Measurements from ENCODE around the gene ZNF385C. TPM values are rescaled to one million over a fixed set of nuclear protein-coding genes. Genes with fewer than 3 reads are reported as not detected.

Gene ZNF385C
- total RNA-seq, 1 experiment from 2014 or later: 4.0 TPM

- intact Hi-C loops (cut with micrococcal nuclease; ENCODE audit: unreplicated experiment): loop anchor here (1.0 to 10.0 kb wide), 4 partner anchors 50 to 288 kb away; no protein-coding TSS in a partner anchor
- Mint-ChIP-seq H3K36me3 (ENCODE audit: insufficient read depth, unreplicated experiment) (peaks cover 86% of the 10 kb centered on the region), H3K27me3 (ENCODE audit: unreplicated experiment) (no peaks in the 10 kb centered on the region), H3K27ac (ENCODE audit: unreplicated experiment) (no peak overlapping the region), H3K4me3 (ENCODE audit: low read depth, unreplicated experiment) (no peak overlapping the region), H3K9me3 (ENCODE audit: low read depth, unreplicated experiment) (no peaks in the 10 kb centered on the region), H3K4me1 (ENCODE audit: low read depth, unreplicated experiment) (peaks cover 13% of the 10 kb centered on the region)
- CTCF ChIA-PET: interaction anchor here (1.3 to 4.7 kb wide), 2 partner anchors 92 to 154 kb away, joined by 8 to 15 read pairs; no protein-coding TSS in a partner anchor
- DNase-seq: peak; percentile 92
- BruUV-seq (replicated peaks): no TSS peak
- peak; percentile 96 for TF ChIP-seq CTCF (IDR thresholded peaks at IDR 0.05; ENCODE audit: unreplicated experiment)
These were observed 18.6 kb upstream of the ZNF385C start for GRCh38 chr17:42116705-42117396.

DNA sequence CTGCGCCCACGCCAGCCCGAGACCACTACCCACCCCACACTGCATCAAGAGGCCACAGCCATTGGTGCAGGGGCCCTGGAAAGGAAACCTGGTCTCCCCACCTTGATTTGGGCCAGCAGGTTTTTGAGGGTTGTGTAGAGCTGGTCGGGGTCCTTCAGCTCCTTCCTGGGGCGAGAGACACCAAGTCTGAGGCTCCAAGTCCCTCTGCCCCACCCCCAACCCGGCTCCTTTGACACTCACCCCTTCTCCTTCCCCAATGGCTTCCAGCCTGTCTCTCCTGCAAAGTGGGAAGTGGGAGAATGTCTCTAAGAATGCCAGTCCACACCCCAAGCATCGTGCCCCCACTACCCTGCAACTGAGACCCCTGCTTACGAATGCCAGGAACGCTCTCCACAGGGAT lies 15.8 kb upstream of the ZNF385C start:
- intact Hi-C loops (cut with micrococcal nuclease; ENCODE audit: unreplicated experiment): loop anchor here (10.0 kb wide), 1 partner anchor 291 kb away; no protein-coding TSS in a partner anchor
- CTCF ChIA-PET: interaction anchor here (0.6 to 2.7 kb wide), 4 partner anchors 11 to 1839 kb away, joined by 3 to 18 read pairs (median 6); no protein-coding TSS in a partner anchor
- no peak for TF ChIP-seq CTCF (IDR thresholded peaks at IDR 0.05; ENCODE audit: unreplicated experiment)
- Mint-ChIP-seq H3K4me3 (ENCODE audit: low read depth, unreplicated experiment) (no peak overlapping the region), H3K4me1 (ENCODE audit: low read depth, unreplicated experiment) (peaks cover 7% of the 10 kb centered on the region), H3K27me3 (ENCODE audit: unreplicated experiment) (no peaks in the 10 kb centered on the region), H3K27ac (ENCODE audit: unreplicated experiment) (no peak overlapping the region), H3K9me3 (ENCODE audit: low read depth, unreplicated experiment) (no peaks in the 10 kb centered on the region), H3K36me3 (ENCODE audit: insufficient read depth, unreplicated experiment) (peaks cover 80% of the 10 kb centered on the region)
- BruUV-seq (replicated peaks): no TSS peak
- DNase-seq: no peak

GRCh38 chr17:42113293-42114069 lies 15.2 kb upstream of the ZNF385C start:
- intact Hi-C loops (cut with micrococcal nuclease; ENCODE audit: unreplicated experiment): loop anchor here (10.0 kb wide), 1 partner anchor 291 kb away; no protein-coding TSS in a partner anchor
- Mint-ChIP-seq H3K9me3 (ENCODE audit: low read depth, unreplicated experiment) (no peaks in the 10 kb centered on the region), H3K27ac (ENCODE audit: unreplicated experiment) (no peak overlapping the region), H3K4me1 (ENCODE audit: low read depth, unreplicated experiment) (peaks cover 7% of the 10 kb centered on the region), H3K36me3 (ENCODE audit: insufficient read depth, unreplicated experiment) (peaks cover 73% of the 10 kb centered on the region), H3K4me3 (ENCODE audit: low read depth, unreplicated experiment) (no peak overlapping the region), H3K27me3 (ENCODE audit: unreplicated experiment) (no peaks in the 10 kb centered on the region)
- DNase-seq: no peak
- CTCF ChIA-PET: interaction anchor here (0.5 to 2.7 kb wide), 7 partner anchors 10 to 419 kb away, joined by 3 to 18 read pairs (median 7); no protein-coding TSS in a partner anchor
- no TSS peak for BruUV-seq (replicated peaks)
- TF ChIP-seq CTCF (IDR thresholded peaks at IDR 0.05; ENCODE audit: unreplicated experiment): no peak

DNA sequence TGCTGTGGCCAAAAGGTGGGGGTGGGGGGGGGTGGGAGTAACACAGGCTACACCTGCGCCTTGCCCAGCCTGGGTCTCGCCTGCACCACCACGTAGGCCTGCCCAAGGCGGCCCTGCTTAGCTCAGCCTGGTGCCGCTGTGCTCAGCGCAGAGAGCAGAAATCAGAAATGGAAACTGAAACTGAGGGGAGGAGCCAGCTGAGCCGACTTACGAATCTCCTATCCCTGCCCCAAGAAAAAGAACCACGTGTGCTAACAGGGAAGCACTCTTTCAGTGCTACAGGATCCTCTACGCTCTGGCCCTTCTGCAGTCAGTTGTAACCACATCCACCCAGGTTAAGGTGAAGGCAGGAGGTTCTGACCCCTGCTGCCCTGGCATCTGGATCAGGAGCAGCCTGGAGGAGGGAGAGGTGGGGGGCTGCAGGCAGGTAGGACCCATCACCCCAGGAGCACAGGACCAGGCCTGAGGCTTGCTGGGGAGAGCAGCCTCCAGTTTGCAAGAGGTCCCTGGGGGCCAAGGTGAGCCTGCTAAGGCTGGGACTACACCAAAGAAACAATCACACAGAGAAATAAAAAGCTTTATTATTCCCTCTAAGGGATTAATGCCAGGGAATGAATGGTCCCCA lies 14.4 kb upstream of the ZNF385C start, which contains the start of gene DHX58:
DHX58 (minus strand) TSS at position 163 of the 625 bp plus-strand sequence. CDS start 822 bp downstream, outside the sequence.
- no peak for TF ChIP-seq CTCF (IDR thresholded peaks at IDR 0.05; ENCODE audit: unreplicated experiment)
- H3K36me3 Mint-ChIP-seq (ENCODE audit: insufficient read depth, unreplicated experiment): peaks cover 67% of the 10 kb centered on the region
- no TSS peak for BruUV-seq (replicated peaks)
- CTCF ChIA-PET: interaction anchor here (0.5 to 2.7 kb wide), 17 partner anchors 10 to 420 kb away, joined by 3 to 18 read pairs (median 4); partner anchors contain the start of genes DNAJC7, NKIRAS2 and ODAD4
- no peaks in the 10 kb centered on the region for H3K27me3 Mint-ChIP-seq (ENCODE audit: unreplicated experiment)
- H3K27ac Mint-ChIP-seq (ENCODE audit: unreplicated experiment): peak within 1 kb of the TSS; percentile 88
- peak; percentile 83 for DNase-seq
- H3K9me3 Mint-ChIP-seq (ENCODE audit: low read depth, unreplicated experiment): no peaks in the 10 kb centered on the region
- peak within 1 kb of the TSS; percentile 80 for H3K4me3 Mint-ChIP-seq (ENCODE audit: low read depth, unreplicated experiment)
- intact Hi-C loops (cut with micrococcal nuclease; ENCODE audit: unreplicated experiment): loop anchor here (10.0 kb wide), 1 partner anchor 292 kb away; no protein-coding TSS in a partner anchor
- peaks cover 7% of the 10 kb centered on the region for H3K4me1 Mint-ChIP-seq (ENCODE audit: low read depth, unreplicated experiment)
